GM12878 (cell line): ENCODE results near the gene TRAPPC3L. TPM values are rescaled to one million over a fixed set of nuclear protein-coding genes. Genes with fewer than 3 reads are reported as not detected.

Experiments used
- ATAC-seq: fragments of 200-7000 bp; cut with Tn5 transposase; 3 replicates; pipeline ENCODE4 v1.9.1; 2020; ENCODE audit warnings: mild to moderate bottlenecking, moderate library complexity
- BruUV-seq: library from RNA; stranded (reverse); fragments of 400-500 nt; replicated peaks from 2 replicates; lab custom pipeline; 2021; lab: Mats Ljungman, UMichigan
- CTCF ChIA-PET: fragments of 300-600 bp; sonication (Branson Sonifier 250); formaldehyde crosslinking; extraction: SDS; loops from one replicate; lab custom pipeline; 2021; ENCODE audit warnings: inconsistent platforms; lab: Yijun Ruan, JAX
- POLR2A ChIA-PET: fragments of 350-600 bp; formaldehyde crosslinking; extraction: SDS; loops from one replicate; lab custom pipeline; 2021; ENCODE audit warnings: inconsistent platforms; lab: Charles Lee
- RAD21 ChIA-PET: fragments of 300-600 bp; sonication (Branson Sonifier 250); formaldehyde crosslinking; loops from one replicate; lab custom pipeline; 2023; ENCODE audit warnings: antibody characterized with exemption; ENCODE audit not compliant: unreplicated experiment; lab: Charles Lee
- SMC1A ChIA-PET: fragments of 300-600 bp; sonication (Branson Sonifier 250); formaldehyde crosslinking; loops from one replicate; lab custom pipeline; 2023; ENCODE audit not compliant: unreplicated experiment, uncharacterized antibody; lab: Charles Lee
- DNase-seq: peaks from one replicate; pipeline ENCODE4 v3.0.0-alpha.2; 2011; ENCODE audit warnings: low read depth, low spot score
- FAIRE-seq: peaks from 3 replicates; lab custom pipeline; 2011; peaks lifted over from hg19 to GRCh38; lab: Jason Lieb, UNC
- H2AFZ ChIP-seq: 2 replicates; pipeline ENCODE4 v1.6.0; 2011; ENCODE audit warnings: low read depth, low read length, control low read depth; ENCODE audit not compliant: control insufficient read depth
- H3K27ac ChIP-seq: 2 replicates; pipeline ENCODE4 v1.5.1; 2011; ENCODE audit warnings: control low read depth; ENCODE audit not compliant: control insufficient read depth, insufficient read depth
- H3K27me3 ChIP-seq, 2 experiments: replicated peaks in 1 of 2; 2 replicates each; pipeline versions ENCODE4 v1.6.0 to v1.6.1; 2011; ENCODE audit warnings: low read length in 1 of 2; ENCODE audit not compliant: control insufficient read depth in 2 of 2, insufficient read depth in 2 of 2
- H3K36me3 ChIP-seq, 2 experiments: 2 replicates each; pipeline ENCODE4 v1.5.1; 2011; ENCODE audit warnings: low read length in 1 of 2; ENCODE audit not compliant: control insufficient read depth in 2 of 2, insufficient read depth in 2 of 2
- H3K4me1 ChIP-seq: 2 replicates; pipeline ENCODE4 v1.6.1; 2011; ENCODE audit warnings: mild to moderate bottlenecking, low read length, moderate library complexity, mixed read lengths; ENCODE audit not compliant: control insufficient read depth, insufficient read depth
- H3K4me2 ChIP-seq: 2 replicates; pipeline ENCODE4 v1.6.0; 2011; ENCODE audit warnings: control low read depth; ENCODE audit not compliant: control insufficient read depth, insufficient read depth
- H3K4me3 ChIP-seq: fragments of 200-600 bp; sonication (generic); 2 replicates; pipeline ENCODE4 v1.5.1; 2016
- H3K79me2 ChIP-seq: 2 replicates; pipeline ENCODE4 v1.6.0; 2011; ENCODE audit warnings: low read length; ENCODE audit not compliant: control insufficient read depth, insufficient read depth
- H3K9ac ChIP-seq: 2 replicates; pipeline ENCODE4 v1.8.0; 2011; ENCODE audit warnings: low read length, control low read depth, mixed read lengths; ENCODE audit not compliant: control insufficient read depth, insufficient read depth
- H3K9me3 ChIP-seq: replicated peaks from 3 replicates; pipeline ENCODE4 v1.5.1; 2011; ENCODE audit warnings: mild to moderate bottlenecking, low read length; ENCODE audit not compliant: control insufficient read depth, insufficient read depth
- H4K20me1 ChIP-seq: 2 replicates; pipeline ENCODE4 v1.6.0; 2011; ENCODE audit not compliant: control insufficient read depth, insufficient read depth
- ATF3 ChIP-seq: IDR thresholded peaks from 2 replicates; pipeline ENCODE4 v1.6.1; 2011; ENCODE audit warnings: low read depth, mild to moderate bottlenecking, low read length, moderate library complexity, borderline replicate concordance; ENCODE audit errors: extremely low read depth
- CUX1 ChIP-seq: IDR thresholded peaks from 2 replicates; pipeline ENCODE4 v1.6.1; 2012; ENCODE audit warnings: improper control_type of control experiment, low read depth, low read length; ENCODE audit not compliant: insufficient replicate concordance
- E2F8 ChIP-seq: fragments of 450-650 bp; IDR thresholded peaks from 2 replicates; pipeline ENCODE4 v1.6.1; 2018; ENCODE audit warnings: mild to moderate bottlenecking, low read depth, moderate library complexity; ENCODE audit not compliant: partially characterized antibody
- IKZF1 ChIP-seq: fragments of 450-650 bp; conservative IDR thresholded peaks from 2 replicates; pipeline ENCODE4 v1.6.1; 2017; ENCODE audit warnings: antibody characterized with exemption, mild to moderate bottlenecking
- IRF4 ChIP-seq: IDR thresholded peaks from 2 replicates; pipeline ENCODE4 v1.6.1; 2011; ENCODE audit warnings: low read depth, low read length
- NFXL1 ChIP-seq: fragments of 450-650 bp; IDR thresholded peaks from 2 replicates; pipeline ENCODE4 v1.6.1; 2017; ENCODE audit warnings: antibody characterized with exemption, mild to moderate bottlenecking, borderline replicate concordance
- NKRF ChIP-seq: fragments of 450-650 bp; conservative IDR thresholded peaks from 2 replicates; pipeline ENCODE4 v1.6.1; 2017; ENCODE audit warnings: mild to moderate bottlenecking, moderate library complexity
- NR2F1 ChIP-seq: fragments of 450-650 bp; conservative IDR thresholded peaks from 2 replicates; pipeline ENCODE4 v1.6.1; 2017; ENCODE audit warnings: mild to moderate bottlenecking
- RUNX3 ChIP-seq: IDR thresholded peaks from 2 replicates; pipeline ENCODE4 v1.6.1; 2012; ENCODE audit warnings: low read length, inconsistent platforms
- SIN3A ChIP-seq: IDR thresholded peaks from 2 replicates; pipeline ENCODE4 v1.6.1; 2012; ENCODE audit warnings: low read depth, low read length, improper control_type of control experiment
- TCF3 ChIP-seq: IDR thresholded peaks from 2 replicates; pipeline ENCODE4 v1.6.1; 2012; ENCODE audit warnings: low read depth, mild to moderate bottlenecking, low read length, borderline replicate concordance; ENCODE audit not compliant: insufficient read depth
- TCF7 ChIP-seq: IDR thresholded peaks from 2 replicates; pipeline ENCODE4 v1.6.1; 2014; ENCODE audit warnings: antibody characterized with exemption, borderline replicate concordance
- in situ Hi-C: fragments of 300-500 bp; cut with MboI; formaldehyde crosslinking; loops from 9 replicates; pipeline ENCODE4 v1.14.3; 2018; ENCODE audit warnings: mixed read lengths
- intact Hi-C: fragments of 100-400 bp; cut with micrococcal nuclease; formaldehyde crosslinking; loops from one replicate; pipeline ENCODE4 v1.14.2; 2022; ENCODE audit not compliant: unreplicated experiment
- polyA plus RNA-seq, 11 experiments: library from polyadenylated mRNA; depleted of rRNA in 4 of 11; unstranded in 6 of 11; stranded (reverse) in 5 of 11; fragments of >200 nt; fragmentation: Nextera tagmentation in 4 of 11; fragmentation: Illumina TruSeq in 1 of 11; extraction: Ambion mirVana in 4 of 11; extraction: Trizol in 1 of 11; gene quantifications; 1 replicate in 1 of 11; 2 replicates in 10 of 11; pipeline versions ENCODE4 v1.2.1 to v1.2.3, GENCODE V29; 2011 to 2016; ENCODE audit warnings: inconsistent platforms in 2 of 11, missing spikeins in 2 of 11, low read depth in 1 of 11
- total RNA-seq, 4 experiments: library from RNA; depleted of rRNA in 3 of 4; stranded (reverse); fragments of >200 nt in 3 of 4; fragmentation: Illumina TruSeq in 1 of 4; extraction: Trizol in 1 of 4; gene quantifications; 2 replicates each; pipeline versions ENCODE4 v1.2.1 to v1.2.3, GENCODE V29; 2013 to 2021

The TRAPPC3L gene
- total and polyA plus RNA-seq, 10 of the 15 experiments (the other 5 are each of a cell fraction or from before 2014, with no cell fraction given) = not detected

GRCh38 chr6:116543149-116543548 lies 2.3 kb downstream of the TRAPPC3L start (continued):
- TF ChIP-seq E2F8 (no peak), IRF4 (no peak)

- Histone ChIP-seq H3K4me2 (no peak overlapping the region), H4K20me1 (no peaks in the 10 kb centered on the region), H3K4me1 (no peaks in the 10 kb centered on the region), H3K27ac (no peak overlapping the region), H3K27me3 (peaks cover 0 to 8% of the 10 kb centered on the region in 2 experiments; a peak in 1 of 4 replicates), H3K4me3 (no peak overlapping the region), H3K9ac (no peak overlapping the region), H3K36me3 (no peaks in the 10 kb centered on the region), H3K79me2 (no peaks in the 10 kb centered on the region), H3K9me3 (no peaks in the 10 kb centered on the region), H2AFZ (no peak overlapping the region)
- ATAC-seq (no peak), FAIRE-seq (no peak), DNase-seq (no peak)
- CTCF ChIA-PET = interaction anchor here (0.8 to 7.1 kb wide), 8 partner anchors 8 to 327 kb away, joined by 3 to 48 read pairs (median 9); partner anchors contain the start of gene CALHM4
- no TSS peak for BruUV-seq
- in situ Hi-C loops (no loop called here), intact Hi-C loops (no loop called here)
- SMC1A ChIA-PET = interaction anchor here (0.8 to 1.8 kb wide), 10 partner anchors 10 to 272 kb away, joined by 3 to 6 read pairs (median 3); no protein-coding TSS in a partner anchor
- POLR2A ChIA-PET = interaction anchor here (0.6 kb wide), 1 partner anchor 269 kb away, joined by 4 read pairs; no protein-coding TSS in a partner anchor
- RAD21 ChIA-PET = interaction anchor here (1.1 kb wide), 1 partner anchor 13 kb away, joined by 3 read pairs; no protein-coding TSS in a partner anchor
- TF ChIP-seq IKZF1 = no peak
- TF ChIP-seq SIN3A = no peak
- TF ChIP-seq ATF3 = no peak
- TF ChIP-seq NKRF = no peak
- no peak for TF ChIP-seq CUX1
- TF ChIP-seq TCF3 = no peak
- no peak for TF ChIP-seq NR2F1
- no peak for TF ChIP-seq RUNX3
- TF ChIP-seq NFXL1 = no peak
- TF ChIP-seq TCF7 = no peak
These were observed 3.1 kb downstream of the TRAPPC3L start for GRCh38 chr6:116542426-116542825.
